Mesenchymal stem cell (in vitro differentiated cells and primary cell): ENCODE data around the gene LMBR1.
"Not testable (repeated sequence)": the region's sequence is repeated elsewhere in the genome, so short reads cannot be mapped to it uniquely, and the experiment has no call there.

ENCODE experiments used
- DNase-seq: peaks from one replicate; pipeline ENCODE4 v3.0.0-alpha.2; 2013
- H2AFZ ChIP-seq: one replicate; pipeline ENCODE4 v1.6.1; 2013; ENCODE audit warnings: low read depth, mild to moderate bottlenecking, control low read depth, inconsistent platforms, low read length, moderate library complexity
- H2AK5ac ChIP-seq: 2 replicates; pipeline ENCODE4 v1.6.1; 2013; ENCODE audit warnings: low read length, moderate library complexity, mild to moderate bottlenecking, inconsistent platforms; ENCODE audit not compliant: severe bottlenecking
- H2BK120ac ChIP-seq: one replicate; pipeline ENCODE4 v1.6.1; 2013; ENCODE audit warnings: low read depth, mild to moderate bottlenecking, inconsistent platforms, low read length, moderate library complexity
- H2BK12ac ChIP-seq, 2 experiments: one replicate each; pipeline ENCODE4 v1.6.1; 2013; ENCODE audit warnings: inconsistent platforms in 2 of 2, low read length in 2 of 2, mild to moderate bottlenecking in 2 of 2, moderate library complexity in 2 of 2, control low read depth in 1 of 2
- H2BK15ac ChIP-seq: one replicate; pipeline ENCODE4 v1.6.1; 2013; ENCODE audit warnings: mild to moderate bottlenecking, low read depth, inconsistent platforms; ENCODE audit not compliant: poor library complexity, severe bottlenecking
- H2BK5ac ChIP-seq: 2 replicates; pipeline ENCODE4 v1.6.1; 2013; ENCODE audit warnings: low read depth, mild to moderate bottlenecking, low read length, control low read depth, inconsistent platforms; ENCODE audit not compliant: poor library complexity, severe bottlenecking
- H3K14ac ChIP-seq, 2 experiments: one replicate each; pipeline ENCODE4 v1.6.1; 2013; ENCODE audit warnings: inconsistent platforms in 2 of 2, low read length in 2 of 2, control low read depth in 1 of 2, mild to moderate bottlenecking in 1 of 2, moderate library complexity in 1 of 2
- H3K18ac ChIP-seq, 2 experiments: one replicate each; pipeline ENCODE4 v1.6.1; 2013; ENCODE audit warnings: inconsistent platforms in 2 of 2, low read length in 2 of 2, control low read depth in 1 of 2, low read depth in 1 of 2, mild to moderate bottlenecking in 1 of 2
- H3K23ac ChIP-seq, 2 experiments: one replicate each; pipeline ENCODE4 v1.6.1; 2013; ENCODE audit warnings: inconsistent platforms in 2 of 2, low read length in 2 of 2, mild to moderate bottlenecking in 2 of 2, moderate library complexity in 2 of 2, control low read depth in 1 of 2
- H3K27ac ChIP-seq: 2 replicates; pipeline ENCODE4 v1.5.1; 2013; ENCODE audit warnings: mild to moderate bottlenecking, moderate library complexity, low read length, control low read depth, inconsistent platforms; ENCODE audit not compliant: poor library complexity, severe bottlenecking
- H3K27me3 ChIP-seq, 2 experiments: 2 replicates each; pipeline versions ENCODE4 v1.6.1 to v1.7.0; 2013; ENCODE audit warnings: low read length in 2 of 2, mild to moderate bottlenecking in 2 of 2, moderate library complexity in 2 of 2, control low read depth in 1 of 2, inconsistent platforms in 1 of 2; ENCODE audit not compliant: control insufficient read depth in 1 of 2, insufficient read depth in 1 of 2
- H3K36me3 ChIP-seq, 2 experiments: 2 replicates each; pipeline versions ENCODE4 v1.6.1 to v1.7.0; 2013; ENCODE audit warnings: low read length in 2 of 2, control low read depth in 1 of 2, inconsistent platforms in 1 of 2, low read depth in 1 of 2, mild to moderate bottlenecking in 1 of 2; ENCODE audit not compliant: insufficient read depth in 2 of 2, control insufficient read depth in 1 of 2
- H3K4ac ChIP-seq, 2 experiments: one replicate each; pipeline ENCODE4 v1.6.1; 2013; ENCODE audit warnings: inconsistent platforms in 2 of 2, low read length in 2 of 2, mild to moderate bottlenecking in 2 of 2, moderate library complexity in 2 of 2, control low read depth in 1 of 2, low read depth in 1 of 2
- H3K4me1 ChIP-seq: 2 replicates; pipeline ENCODE4 v1.6.1; 2013; ENCODE audit warnings: low read depth, low read length, control low read depth; ENCODE audit not compliant: control insufficient read depth, insufficient read depth
- H3K4me2 ChIP-seq: 2 replicates; pipeline ENCODE4 v1.6.1; 2013; ENCODE audit warnings: low read length, mild to moderate bottlenecking, inconsistent platforms; ENCODE audit not compliant: poor library complexity, severe bottlenecking
- H3K4me3 ChIP-seq, 2 experiments: 2 replicates each; pipeline versions ENCODE4 v1.5.1 to v1.7.0; 2013; ENCODE audit warnings: low read length in 2 of 2, mild to moderate bottlenecking in 2 of 2, control low read depth in 1 of 2, low read depth in 1 of 2; ENCODE audit not compliant: insufficient read depth in 1 of 2
- H3K79me1 ChIP-seq: replicated peaks from 2 replicates; pipeline ENCODE4 v1.6.1; 2013; ENCODE audit warnings: mild to moderate bottlenecking, control low read depth, low read length, inconsistent platforms; ENCODE audit not compliant: poor library complexity, severe bottlenecking
- H3K9ac ChIP-seq: 2 replicates; pipeline ENCODE4 v1.7.0; 2013; ENCODE audit warnings: mild to moderate bottlenecking, low read length, moderate library complexity
- H3K9me3 ChIP-seq: 2 replicates; pipeline ENCODE4 v1.7.0; 2013; ENCODE audit warnings: mild to moderate bottlenecking, low read length; ENCODE audit not compliant: control insufficient read depth
- H4K8ac ChIP-seq: one replicate; pipeline ENCODE4 v1.6.1; 2013; ENCODE audit warnings: inconsistent platforms, mild to moderate bottlenecking, low read length, moderate library complexity
- H4K91ac ChIP-seq: one replicate; pipeline ENCODE4 v1.6.1; 2013; ENCODE audit warnings: mild to moderate bottlenecking, low read length, inconsistent platforms
- WGBS: methylation state at CpG from one replicate; pipeline ENCODE4 v1.1.7; 2013; ENCODE audit warnings: mixed read lengths; 5-methylcytosine and 5-hydroxymethylcytosine counted together

The LMBR1 gene

GRCh38 chr7:156848979-156849378, 44.0 kb downstream of the LMBR1 start:
- WGBS, result no CpG with 5 or more reads among the region's 3 CpGs
- Histone ChIP-seq H2BK12ac (no peak overlapping the region), H3K36me3 (no peaks in the 10 kb centered on the region), H3K23ac (no peak overlapping the region), H3K27ac (no peak overlapping the region), H2BK15ac (no peak overlapping the region), H3K4ac (no peak overlapping the region), H3K79me1 (peaks cover 21% of the 10 kb centered on the region), H2BK5ac (no peak overlapping the region), H3K9ac (no peak overlapping the region), H3K27me3 (no peaks in the 10 kb centered on the region), H2AFZ (no peak overlapping the region), H3K4me2 (no peak overlapping the region), H3K4me1 (peaks cover 2% of the 10 kb centered on the region), H3K18ac (no peak overlapping the region), H4K91ac (no peak overlapping the region), H3K14ac (no peak overlapping the region), H3K9me3 (no peaks in the 10 kb centered on the region), H4K8ac (no peak overlapping the region), H2AK5ac (no peak overlapping the region), H2BK120ac (no peak overlapping the region), H3K4me3 (no peak overlapping the region)
- no peak for DNase-seq

- no peak overlapping the region for H3K4me3 ChIP-seq
- H3K23ac ChIP-seq, result no peak overlapping the region
- no peak overlapping the region for H2BK12ac ChIP-seq
- WGBS, result 94% methylated on average over 2 of the region's 5 CpGs
- DNase-seq, result no peak
- peak overlapping the region; percentile 31 for H2BK5ac ChIP-seq
- no peak overlapping the region for H3K14ac ChIP-seq
- no peak overlapping the region for H2AK5ac ChIP-seq
- peaks cover 2% of the 10 kb centered on the region for H3K4me1 ChIP-seq
- H3K4ac ChIP-seq, result no peak overlapping the region
- H3K4me2 ChIP-seq, result no peak overlapping the region
- no peak overlapping the region for H4K8ac ChIP-seq
- no peak overlapping the region for H3K18ac ChIP-seq
- no peak overlapping the region for H3K9ac ChIP-seq
- H2AFZ ChIP-seq, result no peak overlapping the region
- H3K79me1 ChIP-seq, result peaks cover 25% of the 10 kb centered on the region
- H2BK120ac ChIP-seq, result no peak overlapping the region
- H3K9me3 ChIP-seq, result no peaks in the 10 kb centered on the region
- H2BK15ac ChIP-seq, result no peak overlapping the region
- H4K91ac ChIP-seq, result no peak overlapping the region
- H3K27ac ChIP-seq, result no peak overlapping the region
- no peaks in the 10 kb centered on the region for H3K27me3 ChIP-seq
- no peaks in the 10 kb centered on the region for H3K36me3 ChIP-seq
These were observed 47.4 kb downstream of the LMBR1 start for GRCh38 chr7:156845379-156846101.

GRCh38 chr7:156843582-156843981, 49.4 kb downstream of the LMBR1 start:
- H2BK15ac ChIP-seq, H3K4me2 ChIP-seq, H2BK12ac ChIP-seq, H4K91ac ChIP-seq, H2BK5ac ChIP-seq, DNase-seq, H3K23ac ChIP-seq, H3K27me3 ChIP-seq, H3K36me3 ChIP-seq, H3K27ac ChIP-seq, H4K8ac ChIP-seq, H3K18ac ChIP-seq, H2BK120ac ChIP-seq, H2AK5ac ChIP-seq, H3K4ac ChIP-seq, H3K9me3 ChIP-seq, H2AFZ ChIP-seq, H3K14ac ChIP-seq, H3K9ac ChIP-seq, H3K4me1 ChIP-seq, H3K4me3 ChIP-seq: not testable (repeated sequence)
- 94% methylated on average over 6 of the region's 6 CpGs for WGBS
- peaks cover 29% of the 10 kb centered on the region for H3K79me1 ChIP-seq

GRCh38 chr7:156843157-156843556, 49.8 kb downstream of the LMBR1 start:
- DNase-seq, result no peak
- Histone ChIP-seq H3K18ac (no peak overlapping the region), H2AFZ (no peak overlapping the region), H4K8ac (no peak overlapping the region), H3K27me3 (no peaks in the 10 kb centered on the region), H3K79me1 (peaks cover 30% of the 10 kb centered on the region), H4K91ac (no peak overlapping the region), H2BK120ac (no peak overlapping the region), H3K4ac (no peak overlapping the region), H2AK5ac (no peak overlapping the region), H3K4me1 (peaks cover 2% of the 10 kb centered on the region), H3K23ac (no peak overlapping the region), H3K4me3 (no peak overlapping the region), H2BK12ac (no peak overlapping the region), H2BK5ac (no peak overlapping the region), H3K9me3 (no peaks in the 10 kb centered on the region), H3K14ac (no peak overlapping the region), H3K4me2 (no peak overlapping the region), H2BK15ac (no peak overlapping the region), H3K9ac (no peak overlapping the region), H3K36me3 (no peaks in the 10 kb centered on the region), H3K27ac (no peak overlapping the region)
- 96% methylated on average over 2 of the region's 2 CpGs for WGBS
